ENCODE results near the gene MBTPS1.

MBTPS1 gene

DNA sequence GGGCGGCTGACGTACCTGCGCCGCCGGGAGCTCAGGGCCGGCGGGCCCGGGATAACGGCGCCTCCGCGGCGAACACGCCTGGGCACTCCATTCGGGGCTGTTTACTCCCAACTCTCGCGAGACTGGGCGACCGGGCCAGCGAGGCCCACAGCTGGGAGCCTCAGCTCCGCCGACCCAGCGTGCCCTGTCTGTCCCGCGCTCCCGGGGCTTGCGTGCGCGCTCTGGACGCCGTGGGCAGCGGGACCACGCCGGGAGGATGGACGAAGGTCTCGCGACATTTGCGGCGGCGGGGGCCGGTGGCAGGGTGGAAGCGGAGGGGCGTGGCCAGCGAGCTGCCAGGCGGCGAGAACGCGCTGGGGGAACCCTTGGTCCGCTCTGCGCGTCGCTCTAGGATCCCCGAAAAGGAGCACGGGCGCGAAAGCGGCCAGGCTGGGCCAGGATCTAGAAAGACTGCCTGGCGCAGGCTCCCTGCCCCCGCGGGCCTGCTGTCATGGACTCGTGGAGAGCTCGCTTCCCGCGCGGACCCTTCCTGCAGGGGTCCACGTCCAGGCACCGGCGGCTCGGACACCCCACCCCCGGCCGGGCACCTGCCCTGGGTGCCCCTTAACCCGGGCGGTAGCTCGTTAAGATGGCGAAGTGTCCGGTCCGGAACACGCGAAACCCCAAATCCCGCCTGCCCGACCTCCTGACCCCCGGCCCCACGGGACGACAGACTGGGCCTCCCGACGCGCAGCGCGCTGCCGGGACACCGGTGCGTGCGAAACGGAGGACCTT is at the start of gene MBTPS1:
TSS of gene MBTPS1 (minus strand) at position 223 of the 774 bp plus-strand sequence. CDS start 15,159 bp downstream, outside the sequence.
- TF ChIP-seq POLR2A (IDR thresholded peaks at IDR 0.05; ENCODE audit: extremely low read depth, insufficient read length) (peak; percentile 81), MYC (IDR thresholded peaks at IDR 0.05; ENCODE audit: low read depth, low read length) (peak; percentile 85)
- TF ChIP-seq, protein P1, sequence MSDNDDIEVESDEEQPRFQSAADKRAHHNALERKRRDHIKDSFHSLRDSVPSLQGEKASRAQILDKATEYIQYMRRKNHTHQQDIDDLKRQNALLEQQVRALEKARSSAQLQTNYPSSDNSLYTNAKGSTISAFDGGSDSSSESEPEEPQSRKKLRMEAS (IDR thresholded peaks at IDR 0.05; ENCODE audit: low read depth, low read length), result peak; percentile 87
- TF ChIP-seq, protein P2, sequence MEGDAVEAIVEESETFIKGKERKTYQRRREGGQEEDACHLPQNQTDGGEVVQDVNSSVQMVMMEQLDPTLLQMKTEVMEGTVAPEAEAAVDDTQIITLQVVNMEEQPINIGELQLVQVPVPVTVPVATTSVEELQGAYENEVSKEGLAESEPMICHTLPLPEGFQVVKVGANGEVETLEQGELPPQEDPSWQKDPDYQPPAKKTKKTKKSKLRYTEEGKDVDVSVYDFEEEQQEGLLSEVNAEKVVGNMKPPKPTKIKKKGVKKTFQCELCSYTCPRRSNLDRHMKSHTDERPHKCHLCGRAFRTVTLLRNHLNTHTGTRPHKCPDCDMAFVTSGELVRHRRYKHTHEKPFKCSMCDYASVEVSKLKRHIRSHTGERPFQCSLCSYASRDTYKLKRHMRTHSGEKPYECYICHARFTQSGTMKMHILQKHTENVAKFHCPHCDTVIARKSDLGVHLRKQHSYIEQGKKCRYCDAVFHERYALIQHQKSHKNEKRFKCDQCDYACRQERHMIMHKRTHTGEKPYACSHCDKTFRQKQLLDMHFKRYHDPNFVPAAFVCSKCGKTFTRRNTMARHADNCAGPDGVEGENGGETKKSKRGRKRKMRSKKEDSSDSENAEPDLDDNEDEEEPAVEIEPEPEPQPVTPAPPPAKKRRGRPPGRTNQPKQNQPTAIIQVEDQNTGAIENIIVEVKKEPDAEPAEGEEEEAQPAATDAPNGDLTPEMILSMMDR (IDR thresholded peaks at IDR 0.05; ENCODE audit: low read depth, low read length), result no peak
- peak within 1 kb of the TSS; percentile 92 for H3K4me3 ChIP-seq (ENCODE audit: low read depth, low read length)
- peak; percentile 99 for DNase-seq (ENCODE audit: low read depth)

DNA sequence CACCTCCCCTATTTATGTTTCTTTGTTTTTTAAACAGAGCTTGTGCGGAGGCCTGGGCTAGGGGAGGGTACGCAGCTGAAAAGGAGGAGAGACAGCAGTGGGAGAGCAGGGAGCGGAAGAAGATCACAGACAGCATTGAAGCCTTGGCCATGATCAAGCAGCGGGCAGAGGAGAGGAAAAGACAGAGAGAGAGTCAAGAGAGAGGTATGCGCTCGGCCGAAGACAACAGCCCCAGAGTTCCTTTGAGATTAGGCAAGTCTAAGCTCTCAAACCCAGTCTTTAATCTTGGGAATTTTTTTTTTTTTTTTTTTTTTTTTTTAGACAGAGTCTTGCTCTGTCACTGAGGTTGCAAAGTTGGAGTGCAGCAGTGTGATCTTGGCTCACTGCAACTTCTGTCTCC is 49.0 kb upstream of the MBTPS1 start:
- H3K4me3 ChIP-seq (ENCODE audit: low read depth, low read length), result no peak overlapping the region
- no peak for TF ChIP-seq MYC (IDR thresholded peaks at IDR 0.05; ENCODE audit: low read depth, low read length)
- TF ChIP-seq, protein P1 (IDR thresholded peaks at IDR 0.05; ENCODE audit: low read depth, low read length), result no peak
- no peak for TF ChIP-seq POLR2A (IDR thresholded peaks at IDR 0.05; ENCODE audit: extremely low read depth, insufficient read length)
- TF ChIP-seq, protein P2 (IDR thresholded peaks at IDR 0.05; ENCODE audit: low read depth, low read length), result no peak
- no peak for DNase-seq (ENCODE audit: low read depth)

DNA sequence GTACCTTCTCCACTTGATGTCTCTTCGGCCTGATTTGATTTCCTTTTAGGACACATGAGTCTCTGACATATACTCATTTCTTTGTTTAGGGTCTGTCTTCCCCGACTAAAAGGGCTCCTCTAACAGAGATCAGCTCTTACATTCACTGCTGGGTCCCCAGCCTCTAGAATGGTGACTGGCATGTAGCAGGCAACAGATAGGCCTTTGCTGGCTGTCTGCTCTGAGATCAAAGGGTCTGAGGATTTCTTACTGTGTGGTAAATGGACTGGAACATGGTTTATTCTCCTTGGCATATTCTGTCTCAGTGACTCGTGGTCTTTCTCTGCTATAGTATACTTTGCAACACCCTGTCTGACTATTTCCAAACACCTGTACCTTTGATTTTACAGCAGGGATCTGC is 45.1 kb upstream of the MBTPS1 start:
- no peak overlapping the region for H3K4me3 ChIP-seq (ENCODE audit: low read depth, low read length)
- no peak for DNase-seq (ENCODE audit: low read depth)
- TF ChIP-seq, protein P1 (IDR thresholded peaks at IDR 0.05; ENCODE audit: low read depth, low read length), result no peak
- TF ChIP-seq POLR2A (IDR thresholded peaks at IDR 0.05; ENCODE audit: extremely low read depth, insufficient read length) (no peak), MYC (IDR thresholded peaks at IDR 0.05; ENCODE audit: low read depth, low read length) (no peak)
- TF ChIP-seq, protein P2 (IDR thresholded peaks at IDR 0.05; ENCODE audit: low read depth, low read length), result no peak

DNA sequence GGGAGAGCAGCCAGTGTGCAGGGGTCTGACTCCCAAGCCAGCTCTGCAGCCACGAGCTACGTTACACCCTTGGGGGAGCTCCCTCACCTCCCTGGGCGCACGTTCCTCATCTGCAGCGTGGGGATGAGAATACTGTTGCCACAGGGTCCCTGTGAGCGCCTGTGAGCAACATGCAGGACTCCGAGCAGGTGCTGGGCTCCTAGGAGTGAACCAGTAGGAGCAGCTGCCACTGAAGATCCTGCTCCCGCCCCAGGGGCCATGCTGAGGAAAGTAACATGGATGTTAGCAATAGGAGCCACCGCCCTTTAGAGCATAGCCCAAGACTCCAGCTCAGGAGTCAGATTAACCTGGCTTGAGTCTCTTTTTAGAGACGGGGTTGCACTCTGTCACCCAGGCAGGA is 44.3 kb upstream of the MBTPS1 start:
- DNase-seq (ENCODE audit: low read depth), result no peak
- no peak overlapping the region for H3K4me3 ChIP-seq (ENCODE audit: low read depth, low read length)
- TF ChIP-seq, protein P1 (IDR thresholded peaks at IDR 0.05; ENCODE audit: low read depth, low read length), result no peak
- TF ChIP-seq POLR2A (IDR thresholded peaks at IDR 0.05; ENCODE audit: extremely low read depth, insufficient read length) (no peak), MYC (IDR thresholded peaks at IDR 0.05; ENCODE audit: low read depth, low read length) (no peak)
- TF ChIP-seq, protein P2 (IDR thresholded peaks at IDR 0.05; ENCODE audit: low read depth, low read length), result no peak

DNA sequence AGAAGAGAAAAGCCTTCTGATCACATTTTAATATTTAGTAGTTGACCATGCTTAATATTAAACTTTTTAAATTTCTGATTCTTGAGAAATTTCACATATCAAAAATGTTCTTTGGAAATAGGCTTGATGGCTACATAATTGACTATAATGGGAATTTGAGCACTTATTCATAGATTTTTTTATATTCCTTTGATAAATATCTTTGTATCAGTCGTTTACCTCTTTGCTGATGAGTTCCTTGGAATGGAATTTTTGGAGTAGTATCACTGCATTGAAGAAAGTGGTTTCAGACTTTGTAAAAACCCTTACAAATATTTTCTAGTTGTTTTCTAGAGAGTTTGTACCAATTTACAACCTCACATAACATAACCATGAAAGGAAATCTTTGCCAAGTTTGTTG is 43.1 kb upstream of the MBTPS1 start:
- TF ChIP-seq, protein P1 (IDR thresholded peaks at IDR 0.05; ENCODE audit: low read depth, low read length), result no peak
- TF ChIP-seq POLR2A (IDR thresholded peaks at IDR 0.05; ENCODE audit: extremely low read depth, insufficient read length) (no peak), MYC (IDR thresholded peaks at IDR 0.05; ENCODE audit: low read depth, low read length) (no peak)
- TF ChIP-seq, protein P2 (IDR thresholded peaks at IDR 0.05; ENCODE audit: low read depth, low read length), result no peak
- no peak for DNase-seq (ENCODE audit: low read depth)
- H3K4me3 ChIP-seq (ENCODE audit: low read depth, low read length), result no peak overlapping the region
